ENCODE measurements around the gene HPSE2. TPM values are rescaled to one million over a fixed set of nuclear protein-coding genes. Genes with fewer than 3 reads are reported as not detected.

Gene HPSE2
- total and polyA plus RNA-seq, 2 experiments from 2014 or later, result 0.10 to 0.24 TPM

DNA sequence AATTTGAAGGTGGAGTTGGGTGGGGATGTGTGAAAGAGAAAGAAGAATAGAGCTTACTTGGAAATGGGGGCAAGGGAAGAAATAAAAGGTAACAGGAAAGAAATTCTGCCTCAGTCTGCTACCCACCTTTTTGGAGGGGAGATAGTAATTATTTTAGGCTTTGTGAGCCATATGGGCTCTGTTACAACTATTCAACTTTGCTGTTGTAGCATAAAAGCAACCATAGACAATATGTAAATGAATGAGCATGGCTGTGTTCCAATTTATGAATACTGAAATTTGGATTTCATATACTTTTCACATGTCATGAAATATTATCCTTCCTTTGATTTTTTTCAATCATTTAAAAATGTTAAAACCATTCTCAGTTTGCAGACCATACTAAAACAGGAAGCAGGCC is 176.9 kb downstream of the HPSE2 start:
- TF ChIP-seq, protein P1, sequence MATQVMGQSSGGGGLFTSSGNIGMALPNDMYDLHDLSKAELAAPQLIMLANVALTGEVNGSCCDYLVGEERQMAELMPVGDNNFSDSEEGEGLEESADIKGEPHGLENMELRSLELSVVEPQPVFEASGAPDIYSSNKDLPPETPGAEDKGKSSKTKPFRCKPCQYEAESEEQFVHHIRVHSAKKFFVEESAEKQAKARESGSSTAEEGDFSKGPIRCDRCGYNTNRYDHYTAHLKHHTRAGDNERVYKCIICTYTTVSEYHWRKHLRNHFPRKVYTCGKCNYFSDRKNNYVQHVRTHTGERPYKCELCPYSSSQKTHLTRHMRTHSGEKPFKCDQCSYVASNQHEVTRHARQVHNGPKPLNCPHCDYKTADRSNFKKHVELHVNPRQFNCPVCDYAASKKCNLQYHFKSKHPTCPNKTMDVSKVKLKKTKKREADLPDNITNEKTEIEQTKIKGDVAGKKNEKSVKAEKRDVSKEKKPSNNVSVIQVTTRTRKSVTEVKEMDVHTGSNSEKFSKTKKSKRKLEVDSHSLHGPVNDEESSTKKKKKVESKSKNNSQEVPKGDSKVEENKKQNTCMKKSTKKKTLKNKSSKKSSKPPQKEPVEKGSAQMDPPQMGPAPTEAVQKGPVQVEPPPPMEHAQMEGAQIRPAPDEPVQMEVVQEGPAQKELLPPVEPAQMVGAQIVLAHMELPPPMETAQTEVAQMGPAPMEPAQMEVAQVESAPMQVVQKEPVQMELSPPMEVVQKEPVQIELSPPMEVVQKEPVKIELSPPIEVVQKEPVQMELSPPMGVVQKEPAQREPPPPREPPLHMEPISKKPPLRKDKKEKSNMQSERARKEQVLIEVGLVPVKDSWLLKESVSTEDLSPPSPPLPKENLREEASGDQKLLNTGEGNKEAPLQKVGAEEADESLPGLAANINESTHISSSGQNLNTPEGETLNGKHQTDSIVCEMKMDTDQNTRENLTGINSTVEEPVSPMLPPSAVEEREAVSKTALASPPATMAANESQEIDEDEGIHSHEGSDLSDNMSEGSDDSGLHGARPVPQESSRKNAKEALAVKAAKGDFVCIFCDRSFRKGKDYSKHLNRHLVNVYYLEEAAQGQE (IDR thresholded peaks at IDR 0.05; ENCODE audit: unreplicated experiment), result no peak
- TF ChIP-seq EZH2 (IDR thresholded peaks at IDR 0.05; ENCODE audit: low read depth, unreplicated experiment) (no peak), EZH2phosphoT487 (IDR thresholded peaks at IDR 0.05; ENCODE audit: unreplicated experiment) (no peak), POLR2AphosphoS5 (IDR thresholded peaks at IDR 0.05; ENCODE audit: low read depth) (no peak), JUNB (IDR thresholded peaks at IDR 0.05; ENCODE audit: unreplicated experiment) (no peak), ZNF331 (CRISPR knock-in tag; IDR thresholded peaks at IDR 0.05; ENCODE audit: low read depth) (no peak), ZNF114 (CRISPR knock-in tag; IDR thresholded peaks at IDR 0.05) (no peak), STAT1 (IDR thresholded peaks at IDR 0.05; ENCODE audit: unreplicated experiment) (no peak), CREB1 (CRISPR knock-in tag; IDR thresholded peaks at IDR 0.05; ENCODE audit: low read depth) (no peak), NANOG (IDR thresholded peaks at IDR 0.05; ENCODE audit: borderline replicate concordance) (no peak)
- TF ChIP-seq, protein P2, sequence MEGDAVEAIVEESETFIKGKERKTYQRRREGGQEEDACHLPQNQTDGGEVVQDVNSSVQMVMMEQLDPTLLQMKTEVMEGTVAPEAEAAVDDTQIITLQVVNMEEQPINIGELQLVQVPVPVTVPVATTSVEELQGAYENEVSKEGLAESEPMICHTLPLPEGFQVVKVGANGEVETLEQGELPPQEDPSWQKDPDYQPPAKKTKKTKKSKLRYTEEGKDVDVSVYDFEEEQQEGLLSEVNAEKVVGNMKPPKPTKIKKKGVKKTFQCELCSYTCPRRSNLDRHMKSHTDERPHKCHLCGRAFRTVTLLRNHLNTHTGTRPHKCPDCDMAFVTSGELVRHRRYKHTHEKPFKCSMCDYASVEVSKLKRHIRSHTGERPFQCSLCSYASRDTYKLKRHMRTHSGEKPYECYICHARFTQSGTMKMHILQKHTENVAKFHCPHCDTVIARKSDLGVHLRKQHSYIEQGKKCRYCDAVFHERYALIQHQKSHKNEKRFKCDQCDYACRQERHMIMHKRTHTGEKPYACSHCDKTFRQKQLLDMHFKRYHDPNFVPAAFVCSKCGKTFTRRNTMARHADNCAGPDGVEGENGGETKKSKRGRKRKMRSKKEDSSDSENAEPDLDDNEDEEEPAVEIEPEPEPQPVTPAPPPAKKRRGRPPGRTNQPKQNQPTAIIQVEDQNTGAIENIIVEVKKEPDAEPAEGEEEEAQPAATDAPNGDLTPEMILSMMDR (conservative IDR thresholded peaks at IDR 0.05; ENCODE audit: low read depth in 2 of 2), result no peak
- TF ChIP-seq, protein P3, sequence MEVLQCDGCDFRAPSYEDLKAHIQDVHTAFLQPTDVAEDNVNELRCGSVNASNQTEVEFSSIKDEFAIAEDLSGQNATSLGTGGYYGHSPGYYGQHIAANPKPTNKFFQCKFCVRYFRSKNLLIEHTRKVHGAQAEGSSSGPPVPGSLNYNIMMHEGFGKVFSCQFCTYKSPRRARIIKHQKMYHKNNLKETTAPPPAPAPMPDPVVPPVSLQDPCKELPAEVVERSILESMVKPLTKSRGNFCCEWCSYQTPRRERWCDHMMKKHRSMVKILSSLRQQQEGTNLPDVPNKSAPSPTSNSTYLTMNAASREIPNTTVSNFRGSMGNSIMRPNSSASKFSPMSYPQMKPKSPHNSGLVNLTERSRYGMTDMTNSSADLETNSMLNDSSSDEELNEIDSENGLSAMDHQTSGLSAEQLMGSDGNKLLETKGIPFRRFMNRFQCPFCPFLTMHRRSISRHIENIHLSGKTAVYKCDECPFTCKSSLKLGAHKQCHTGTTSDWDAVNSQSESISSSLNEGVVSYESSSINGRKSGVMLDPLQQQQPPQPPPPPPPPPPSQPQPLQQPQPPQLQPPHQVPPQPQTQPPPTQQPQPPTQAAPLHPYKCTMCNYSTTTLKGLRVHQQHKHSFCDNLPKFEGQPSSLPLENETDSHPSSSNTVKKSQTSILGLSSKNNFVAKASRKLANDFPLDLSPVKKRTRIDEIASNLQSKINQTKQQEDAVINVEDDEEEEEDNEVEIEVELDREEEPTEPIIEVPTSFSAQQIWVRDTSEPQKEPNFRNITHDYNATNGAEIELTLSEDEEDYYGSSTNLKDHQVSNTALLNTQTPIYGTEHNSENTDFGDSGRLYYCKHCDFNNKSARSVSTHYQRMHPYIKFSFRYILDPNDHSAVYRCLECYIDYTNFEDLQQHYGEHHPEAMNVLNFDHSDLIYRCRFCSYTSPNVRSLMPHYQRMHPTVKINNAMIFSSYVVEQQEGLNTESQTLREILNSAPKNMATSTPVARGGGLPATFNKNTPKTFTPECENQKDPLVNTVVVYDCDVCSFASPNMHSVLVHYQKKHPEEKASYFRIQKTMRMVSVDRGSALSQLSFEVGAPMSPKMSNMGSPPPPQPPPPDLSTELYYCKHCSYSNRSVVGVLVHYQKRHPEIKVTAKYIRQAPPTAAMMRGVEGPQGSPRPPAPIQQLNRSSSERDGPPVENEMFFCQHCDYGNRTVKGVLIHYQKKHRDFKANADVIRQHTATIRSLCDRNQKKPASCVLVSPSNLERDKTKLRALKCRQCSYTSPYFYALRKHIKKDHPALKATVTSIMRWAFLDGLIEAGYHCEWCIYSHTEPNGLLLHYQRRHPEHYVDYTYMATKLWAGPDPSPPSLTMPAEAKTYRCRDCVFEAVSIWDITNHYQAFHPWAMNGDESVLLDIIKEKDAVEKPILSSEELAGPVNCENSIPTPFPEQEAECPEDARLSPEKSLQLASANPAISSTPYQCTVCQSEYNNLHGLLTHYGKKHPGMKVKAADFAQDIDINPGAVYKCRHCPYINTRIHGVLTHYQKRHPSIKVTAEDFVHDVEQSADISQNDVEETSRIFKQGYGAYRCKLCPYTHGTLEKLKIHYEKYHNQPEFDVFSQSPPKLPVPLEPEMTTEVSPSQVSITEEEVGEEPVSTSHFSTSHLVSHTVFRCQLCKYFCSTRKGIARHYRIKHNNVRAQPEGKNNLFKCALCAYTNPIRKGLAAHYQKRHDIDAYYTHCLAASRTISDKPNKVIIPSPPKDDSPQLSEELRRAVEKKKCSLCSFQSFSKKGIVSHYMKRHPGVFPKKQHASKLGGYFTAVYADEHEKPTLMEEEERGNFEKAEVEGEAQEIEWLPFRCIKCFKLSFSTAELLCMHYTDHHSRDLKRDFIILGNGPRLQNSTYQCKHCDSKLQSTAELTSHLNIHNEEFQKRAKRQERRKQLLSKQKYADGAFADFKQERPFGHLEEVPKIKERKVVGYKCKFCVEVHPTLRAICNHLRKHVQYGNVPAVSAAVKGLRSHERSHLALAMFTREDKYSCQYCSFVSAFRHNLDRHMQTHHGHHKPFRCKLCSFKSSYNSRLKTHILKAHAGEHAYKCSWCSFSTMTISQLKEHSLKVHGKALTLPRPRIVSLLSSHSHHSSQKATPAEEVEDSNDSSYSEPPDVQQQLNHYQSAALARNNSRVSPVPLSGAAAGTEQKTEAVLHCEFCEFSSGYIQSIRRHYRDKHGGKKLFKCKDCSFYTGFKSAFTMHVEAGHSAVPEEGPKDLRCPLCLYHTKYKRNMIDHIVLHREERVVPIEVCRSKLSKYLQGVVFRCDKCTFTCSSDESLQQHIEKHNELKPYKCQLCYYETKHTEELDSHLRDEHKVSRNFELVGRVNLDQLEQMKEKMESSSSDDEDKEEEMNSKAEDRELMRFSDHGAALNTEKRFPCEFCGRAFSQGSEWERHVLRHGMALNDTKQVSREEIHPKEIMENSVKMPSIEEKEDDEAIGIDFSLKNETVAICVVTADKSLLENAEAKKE (CRISPR knock-in tag; IDR thresholded peaks at IDR 0.05), result no peak
- TF ChIP-seq, protein P4, sequence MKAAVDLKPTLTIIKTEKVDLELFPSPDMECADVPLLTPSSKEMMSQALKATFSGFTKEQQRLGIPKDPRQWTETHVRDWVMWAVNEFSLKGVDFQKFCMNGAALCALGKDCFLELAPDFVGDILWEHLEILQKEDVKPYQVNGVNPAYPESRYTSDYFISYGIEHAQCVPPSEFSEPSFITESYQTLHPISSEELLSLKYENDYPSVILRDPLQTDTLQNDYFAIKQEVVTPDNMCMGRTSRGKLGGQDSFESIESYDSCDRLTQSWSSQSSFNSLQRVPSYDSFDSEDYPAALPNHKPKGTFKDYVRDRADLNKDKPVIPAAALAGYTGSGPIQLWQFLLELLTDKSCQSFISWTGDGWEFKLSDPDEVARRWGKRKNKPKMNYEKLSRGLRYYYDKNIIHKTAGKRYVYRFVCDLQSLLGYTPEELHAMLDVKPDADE (IDR thresholded peaks at IDR 0.05), result no peak
- Mint-ChIP-seq H3K4me3 (no peak overlapping the region), H3K4me1 (no peaks in the 10 kb centered on the region), H3K27ac (no peak overlapping the region), H3K9me3 (no peaks in the 10 kb centered on the region; the same call in 2 of the 3 replicates), H3K27me3 (ENCODE audit: insufficient read depth, low read depth, poor library complexity) (no peaks in the 10 kb centered on the region), H3K36me3 (ENCODE audit: low read depth) (no peaks in the 10 kb centered on the region)
- H2AFZ ChIP-seq, result no peak overlapping the region
- no peaks in the 10 kb centered on the region for H3K27me3 ChIP-seq (ENCODE audit: insufficient read depth)
- no peak for ATAC-seq
- no peaks in the 10 kb centered on the region for H3K36me3 ChIP-seq (ENCODE audit: insufficient read depth)
- no peaks in the 10 kb centered on the region for H4K20me1 ChIP-seq (replicated peaks; ENCODE audit: insufficient read depth)
- H3K4me1 ChIP-seq (ENCODE audit: insufficient read depth), result no peaks in the 10 kb centered on the region
- no peak for DNase-seq (ENCODE audit: low spot score)
- no peaks in the 10 kb centered on the region for H3K9me2 ChIP-seq (ENCODE audit: insufficient read depth)
- no peak overlapping the region for H3K27ac ChIP-seq (ENCODE audit: low read depth)
- no peaks in the 10 kb centered on the region for H3K79me2 ChIP-seq (replicated peaks; ENCODE audit: insufficient read depth)
- H3F3A ChIP-seq (replicated peaks; ENCODE audit: low read depth), result no peaks in the 10 kb centered on the region
- no peak overlapping the region for H3K4me2 ChIP-seq
- H3K4me3 ChIP-seq, result no peak overlapping the region

Data from GM23338 (cell line).